RWPE2 (cell line): ENCODE data around the gene EPN2.

ENCODE experiments used
- ATAC-seq: fragments of 200-7000 bp; cut with Tn5 transposase; 3 replicates; pipeline ENCODE4 v1.9.1; 2021; ENCODE audit warnings: low read depth
- DNase-seq: peaks from one replicate; pipeline ENCODE4 v3.0.0-alpha.2; 2020; ENCODE audit warnings: low spot score
- H3K27ac ChIP-seq: fragments of 450-650 bp; 2 replicates; pipeline ENCODE4 v1.5.1; 2017; ENCODE audit warnings: mild to moderate bottlenecking; ENCODE audit not compliant: poor library complexity, severe bottlenecking
- H3K27me3 ChIP-seq: fragments of 250-450 bp; sonication (Bioruptor Pico); 2 replicates; pipeline ENCODE4 v1.5.1; 2021; ENCODE audit warnings: mild to moderate bottlenecking, moderate library complexity; ENCODE audit not compliant: insufficient read depth, poor library complexity, severe bottlenecking
- H3K36me3 ChIP-seq: fragments of 250-450 bp; sonication (Bioruptor Pico); 2 replicates; pipeline ENCODE4 v1.5.1; 2020; ENCODE audit warnings: low read depth, mild to moderate bottlenecking, moderate library complexity
- H3K4me1 ChIP-seq: fragments of 250-450 bp; sonication (Bioruptor Pico); 2 replicates; pipeline ENCODE4 v1.5.1; 2021; ENCODE audit warnings: mild to moderate bottlenecking, moderate library complexity; ENCODE audit not compliant: insufficient read depth, poor library complexity, severe bottlenecking
- H3K4me3 ChIP-seq: fragments of 250-450 bp; sonication (Bioruptor Pico); 2 replicates; pipeline ENCODE4 v1.5.1; 2021; ENCODE audit warnings: mild to moderate bottlenecking, moderate library complexity; ENCODE audit not compliant: severe bottlenecking
- H3K9me3 ChIP-seq: fragments of 250-450 bp; sonication (Bioruptor Pico); 2 replicates; pipeline ENCODE4 v1.5.1; 2021; ENCODE audit warnings: mild to moderate bottlenecking, moderate library complexity; ENCODE audit not compliant: severe bottlenecking
- TF ChIP-seq, protein P1 (sequence below): fragments of 450-650 bp; IDR thresholded peaks from one replicate; pipeline ENCODE4 v1.5.1; 2017; ENCODE audit warnings: mild to moderate bottlenecking, moderate library complexity; ENCODE audit not compliant: poor library complexity, severe bottlenecking

Gene EPN2

DNA sequence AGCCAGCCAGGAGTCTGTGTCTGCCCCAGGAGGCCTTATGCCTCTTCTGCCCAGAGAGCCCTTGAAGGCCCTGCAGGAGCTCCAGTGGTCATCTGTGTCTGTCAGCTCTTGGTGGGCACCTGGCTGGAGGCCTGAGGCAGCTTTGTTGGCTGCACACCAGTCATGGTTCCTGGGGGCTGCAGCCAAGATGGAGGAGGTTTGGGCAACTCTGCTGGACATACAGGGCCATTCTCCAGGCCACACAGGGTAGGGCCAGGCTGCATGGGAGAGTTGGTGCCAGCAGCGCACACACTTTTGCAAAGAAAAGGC is 95.9 kb downstream of the EPN2 start:
- TF ChIP-seq, protein P1, sequence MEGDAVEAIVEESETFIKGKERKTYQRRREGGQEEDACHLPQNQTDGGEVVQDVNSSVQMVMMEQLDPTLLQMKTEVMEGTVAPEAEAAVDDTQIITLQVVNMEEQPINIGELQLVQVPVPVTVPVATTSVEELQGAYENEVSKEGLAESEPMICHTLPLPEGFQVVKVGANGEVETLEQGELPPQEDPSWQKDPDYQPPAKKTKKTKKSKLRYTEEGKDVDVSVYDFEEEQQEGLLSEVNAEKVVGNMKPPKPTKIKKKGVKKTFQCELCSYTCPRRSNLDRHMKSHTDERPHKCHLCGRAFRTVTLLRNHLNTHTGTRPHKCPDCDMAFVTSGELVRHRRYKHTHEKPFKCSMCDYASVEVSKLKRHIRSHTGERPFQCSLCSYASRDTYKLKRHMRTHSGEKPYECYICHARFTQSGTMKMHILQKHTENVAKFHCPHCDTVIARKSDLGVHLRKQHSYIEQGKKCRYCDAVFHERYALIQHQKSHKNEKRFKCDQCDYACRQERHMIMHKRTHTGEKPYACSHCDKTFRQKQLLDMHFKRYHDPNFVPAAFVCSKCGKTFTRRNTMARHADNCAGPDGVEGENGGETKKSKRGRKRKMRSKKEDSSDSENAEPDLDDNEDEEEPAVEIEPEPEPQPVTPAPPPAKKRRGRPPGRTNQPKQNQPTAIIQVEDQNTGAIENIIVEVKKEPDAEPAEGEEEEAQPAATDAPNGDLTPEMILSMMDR = no peak
- Histone ChIP-seq H3K4me1 (peaks cover 6% of the 10 kb centered on the region), H3K27ac (no peak overlapping the region), H3K4me3 (no peak overlapping the region), H3K36me3 (peaks cover 33% of the 10 kb centered on the region), H3K9me3 (no peaks in the 10 kb centered on the region), H3K27me3 (no peaks in the 10 kb centered on the region)
- ATAC-seq (no peak), DNase-seq (no peak)

DNA sequence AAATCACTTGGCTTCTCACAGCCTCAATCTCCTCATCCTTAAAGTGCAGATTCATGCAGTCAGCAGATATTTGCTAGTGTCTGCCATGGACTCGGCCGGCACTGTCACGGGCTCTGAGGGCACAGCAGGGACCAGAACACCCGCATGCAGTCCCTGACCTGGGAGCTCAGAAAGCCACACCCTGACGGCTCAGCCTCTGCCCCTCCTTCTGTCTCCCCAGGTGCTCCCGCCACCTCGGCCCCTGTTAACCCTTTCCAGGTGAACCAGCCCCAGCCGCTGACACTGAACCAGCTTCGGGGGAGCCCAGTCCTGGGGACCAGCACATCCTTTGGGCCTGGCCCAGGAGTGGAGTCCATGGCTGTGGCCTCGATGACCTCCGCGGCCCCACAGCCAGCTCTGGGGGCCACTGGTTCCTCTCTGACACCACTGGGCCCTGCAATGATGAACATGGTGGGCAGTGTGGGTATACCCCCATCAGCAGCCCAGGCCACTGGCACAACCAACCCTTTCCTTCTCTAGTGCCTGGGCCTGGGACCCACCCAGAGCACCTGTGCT is 96.6 kb downstream of the EPN2 start:
- Histone ChIP-seq H3K4me1 (peaks cover 6% of the 10 kb centered on the region), H3K27ac (no peak overlapping the region), H3K27me3 (no peaks in the 10 kb centered on the region), H3K36me3 (peaks cover 33% of the 10 kb centered on the region), H3K9me3 (no peaks in the 10 kb centered on the region), H3K4me3 (no peak overlapping the region)
- TF ChIP-seq, protein P1 = no peak
- DNase-seq (no peak), ATAC-seq (no peak)

DNA sequence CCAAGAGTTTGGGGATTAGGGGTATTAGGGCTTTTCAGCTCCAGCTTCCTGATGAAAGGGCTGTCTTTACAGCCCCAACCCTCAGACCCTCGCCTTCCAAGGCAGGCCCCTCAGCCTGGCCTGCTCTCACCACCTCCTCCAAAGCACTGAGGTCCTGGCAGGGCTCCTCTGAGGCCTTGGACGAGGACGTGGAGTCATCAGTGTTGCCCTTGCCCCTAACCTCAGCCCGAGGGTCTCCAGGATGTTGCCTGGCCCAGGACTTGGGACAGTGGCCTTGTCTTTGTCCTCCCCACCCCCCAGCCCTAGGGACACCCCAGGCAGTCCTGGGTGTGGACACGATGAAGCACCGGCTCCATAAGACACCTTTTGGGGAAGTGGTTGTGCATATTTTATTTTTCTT is 97.2 kb downstream of the EPN2 start:
- no peaks in the 10 kb centered on the region for H3K27me3 ChIP-seq
- peaks cover 31% of the 10 kb centered on the region for H3K36me3 ChIP-seq
- TF ChIP-seq, protein P1 = no peak
- no peaks in the 10 kb centered on the region for H3K9me3 ChIP-seq
- H3K27ac ChIP-seq = no peak overlapping the region
- DNase-seq = no peak
- H3K4me3 ChIP-seq = no peak overlapping the region
- peaks cover 6% of the 10 kb centered on the region for H3K4me1 ChIP-seq
- no peak for ATAC-seq

DNA sequence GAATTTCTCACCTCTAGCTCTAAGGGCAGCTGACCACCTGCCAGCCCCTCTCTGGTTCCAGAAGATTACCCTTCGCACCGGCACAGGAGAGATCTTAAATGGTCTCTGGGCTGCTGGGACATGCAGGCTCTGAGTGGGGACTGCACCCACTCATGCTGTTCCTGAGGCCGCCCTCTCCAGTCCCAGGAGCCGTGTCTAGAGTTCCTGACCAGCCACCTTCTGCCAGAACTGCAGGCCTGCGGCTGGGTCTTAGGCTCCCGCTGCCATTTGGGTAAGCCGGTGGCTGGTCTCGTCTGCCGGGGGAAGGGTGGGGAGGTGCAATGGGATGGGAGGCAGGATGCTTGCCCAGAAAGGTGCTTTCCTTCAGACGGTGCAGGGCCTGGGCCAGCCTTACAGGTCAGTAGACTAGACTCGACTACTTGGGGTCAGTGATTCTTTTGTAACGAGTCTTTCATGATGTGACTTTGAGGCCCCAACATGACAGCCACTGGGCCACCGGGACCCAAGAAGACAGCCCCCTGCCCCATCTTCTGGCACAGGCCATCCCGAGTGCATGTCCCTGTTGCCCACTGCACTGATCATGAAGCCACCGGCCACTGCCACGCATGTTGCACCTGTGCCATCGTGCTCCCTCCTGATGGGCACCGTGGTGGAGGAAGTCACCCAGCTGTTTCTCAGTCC is 98.9 kb downstream of the EPN2 start:
- no peak for ATAC-seq

More for the DNA sequence above, 98.9 kb downstream of the EPN2 start:
- Histone ChIP-seq H3K4me3 (no peak overlapping the region), H3K27me3 (no peaks in the 10 kb centered on the region), H3K4me1 (no peaks in the 10 kb centered on the region), H3K9me3 (no peaks in the 10 kb centered on the region), H3K27ac (no peak overlapping the region), H3K36me3 (peaks cover 16% of the 10 kb centered on the region)
- TF ChIP-seq, protein P1 = no peak
- no peak for DNase-seq
